DMS153 treated with DMSO at 0.1 percent for 48 hours (cell line): ENCODE results near the gene NRIP2.

Experiments
- DNase-seq: peaks from one replicate; lab custom pipeline; 2025; ENCODE audit not compliant: unreplicated experiment; lab: John Stamatoyannopoulos, UW

Gene NRIP2

DNA sequence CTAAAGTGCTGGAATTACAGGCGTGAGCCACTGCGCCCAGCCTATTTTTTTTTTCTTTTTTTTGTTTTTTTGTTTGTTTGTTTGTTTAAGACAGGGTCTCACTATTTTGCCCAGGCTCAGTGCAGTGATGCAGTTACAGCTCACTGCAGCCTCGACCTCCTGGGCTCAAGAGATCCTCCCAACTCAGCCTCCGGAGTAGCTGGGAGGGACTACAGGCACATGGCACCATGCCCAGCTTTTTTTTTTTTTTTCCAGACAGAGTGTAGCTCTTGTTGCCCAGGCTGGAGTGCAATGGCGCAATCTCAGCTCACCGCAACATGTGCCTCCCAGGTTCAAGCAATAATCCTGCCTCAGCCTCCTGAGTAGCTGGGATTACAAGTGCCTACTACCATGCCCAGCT is 28.1 kb downstream of the NRIP2 start:
- no peak for DNase-seq

DNA sequence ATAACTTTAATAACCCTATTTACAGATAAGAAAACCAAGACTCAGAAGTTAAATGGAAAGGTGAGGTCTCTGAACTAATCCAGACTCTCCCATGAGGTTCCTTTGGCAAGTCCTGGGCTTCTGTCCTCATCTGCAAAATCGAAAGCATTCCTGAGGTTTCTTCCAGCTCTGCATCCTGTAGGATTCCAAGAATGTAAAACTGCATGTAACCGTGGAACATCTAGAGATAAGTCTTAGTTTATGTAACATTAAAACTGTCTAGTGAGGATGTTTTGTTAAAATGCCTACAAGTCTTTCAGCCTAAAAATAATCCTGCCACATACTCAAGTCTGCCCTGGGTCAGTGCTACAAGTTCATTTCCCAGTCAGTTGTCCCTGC is 29.7 kb downstream of the NRIP2 start:
- no peak for DNase-seq

DNA sequence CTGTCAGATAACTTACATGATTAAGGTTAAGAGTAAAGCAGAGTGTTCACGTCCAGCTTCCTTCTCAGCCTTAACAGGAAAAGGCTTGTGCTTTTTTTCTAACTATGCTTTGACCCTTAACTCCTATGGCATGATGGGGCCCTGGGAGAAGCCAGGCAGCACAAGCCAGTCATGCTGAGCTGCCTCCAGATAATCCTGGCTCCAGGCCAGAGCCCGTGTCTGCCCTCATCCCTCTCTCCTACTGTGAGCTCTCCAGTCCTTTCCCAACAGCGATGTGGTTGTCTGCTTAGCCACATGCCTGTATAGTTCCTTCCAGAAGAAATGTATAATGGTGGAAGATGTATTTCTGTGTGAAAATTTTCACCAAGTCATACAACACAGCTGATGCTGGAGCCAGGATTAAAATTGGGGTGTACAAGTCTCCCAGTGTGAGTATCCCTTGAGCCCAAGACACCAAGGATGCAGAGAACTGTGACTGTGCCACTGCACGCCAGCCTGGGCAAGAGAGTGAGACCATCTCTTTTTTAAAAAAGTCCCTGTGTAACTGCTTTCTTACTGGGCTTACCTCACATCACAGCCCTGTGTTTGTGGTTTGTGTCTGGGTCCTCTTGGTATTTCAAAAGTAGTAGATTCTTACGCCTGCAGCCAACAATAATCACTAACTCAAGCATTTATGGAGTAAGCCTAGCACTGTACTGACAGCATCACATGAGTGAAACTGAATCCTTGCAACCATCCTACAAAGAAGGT is 30.3 kb downstream of the NRIP2 start:
- DNase-seq = no peak

DNA sequence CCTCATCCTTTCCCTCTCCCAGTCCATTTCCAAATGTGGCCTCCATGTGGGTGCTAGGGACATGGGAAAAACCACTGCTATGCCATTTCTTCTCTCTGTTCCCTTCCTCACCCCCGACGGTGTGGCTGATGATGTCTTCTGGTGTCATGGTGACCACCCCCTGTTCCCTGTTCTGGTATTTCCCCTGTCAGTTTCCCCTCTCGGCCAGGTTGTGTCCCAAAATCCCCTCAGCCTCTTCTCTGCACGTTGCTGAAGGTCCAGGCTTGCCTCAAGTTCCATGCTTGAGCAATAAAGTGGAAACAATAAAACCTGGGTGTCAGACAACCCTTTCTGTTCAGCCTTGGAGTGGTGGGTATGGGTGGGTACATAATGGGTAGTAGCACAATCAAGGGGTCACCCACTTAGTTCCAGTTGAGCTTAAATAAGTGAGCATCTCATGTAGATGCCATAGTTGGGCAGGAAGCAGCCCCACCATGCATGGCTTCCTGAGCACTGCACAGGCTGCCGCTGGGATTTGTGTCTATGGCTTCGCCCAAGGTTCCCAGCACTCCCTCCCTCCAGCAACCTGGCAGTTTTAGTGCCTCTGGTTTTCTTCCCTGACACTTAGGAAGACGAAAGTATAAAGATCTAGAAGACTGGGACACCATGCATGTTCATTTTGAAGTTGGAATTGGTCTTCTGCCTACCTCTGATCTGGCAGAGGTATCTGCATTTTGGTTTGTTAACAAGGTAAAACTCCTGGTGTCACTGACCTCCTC is 31.0 kb downstream of the NRIP2 start:
- no peak for DNase-seq

DNA sequence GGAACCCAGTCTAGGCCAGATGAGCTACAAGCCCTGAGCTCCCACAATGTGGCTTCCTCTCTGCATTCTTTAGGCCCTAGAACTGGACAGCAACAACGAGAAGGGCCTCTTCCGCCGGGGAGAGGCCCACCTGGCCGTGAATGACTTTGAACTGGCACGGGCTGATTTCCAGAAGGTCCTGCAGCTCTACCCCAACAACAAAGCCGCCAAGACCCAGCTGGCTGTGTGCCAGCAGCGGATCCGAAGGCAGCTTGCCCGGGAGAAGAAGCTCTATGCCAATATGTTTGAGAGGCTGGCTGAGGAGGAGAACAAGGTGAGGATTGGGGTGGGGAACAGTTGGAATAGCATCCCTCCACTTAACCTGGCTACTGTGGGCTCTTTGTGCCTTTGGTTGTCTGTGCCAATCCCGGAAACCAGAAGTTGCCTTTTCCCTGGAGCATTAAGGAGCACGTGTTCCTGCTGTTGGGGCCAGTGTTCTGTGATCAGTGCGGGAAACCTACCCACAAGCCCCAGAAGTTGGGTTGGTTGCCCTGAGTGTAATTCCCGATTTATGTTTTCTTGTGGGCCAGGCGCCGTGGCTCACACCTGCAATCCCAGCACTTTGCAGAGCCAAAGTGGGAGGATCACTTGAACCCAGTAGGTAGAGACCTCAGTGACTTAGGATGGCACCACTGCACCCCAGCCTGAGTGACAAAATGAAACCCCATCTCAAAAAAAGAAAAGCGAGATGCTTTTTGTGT is 33.6 kb downstream of the NRIP2 start:
- no peak for DNase-seq

DNA sequence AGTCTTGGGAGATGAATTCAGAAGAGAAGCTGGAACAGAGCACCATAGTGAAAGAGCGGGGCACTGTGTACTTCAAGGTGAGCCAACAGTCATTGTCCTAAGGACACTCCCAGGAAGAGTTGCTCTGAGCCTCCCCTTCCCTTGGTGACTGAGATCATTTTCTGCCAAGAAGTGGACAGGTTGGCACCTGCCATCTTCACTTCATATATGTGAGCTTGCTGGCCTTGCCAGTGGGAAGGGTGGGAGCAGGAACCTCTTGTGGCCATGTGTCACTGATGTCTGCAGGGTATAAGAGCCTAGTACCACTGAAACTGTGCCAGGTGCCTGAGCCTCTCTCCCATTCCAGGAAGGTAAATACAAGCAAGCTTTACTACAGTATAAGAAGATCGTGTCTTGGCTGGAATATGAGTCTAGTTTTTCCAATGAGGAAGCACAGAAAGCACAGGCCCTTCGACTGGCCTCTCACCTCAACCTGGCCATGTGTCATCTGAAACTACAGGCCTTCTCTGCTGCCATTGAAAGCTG is 34.7 kb downstream of the NRIP2 start:
- no peak for DNase-seq

DNA sequence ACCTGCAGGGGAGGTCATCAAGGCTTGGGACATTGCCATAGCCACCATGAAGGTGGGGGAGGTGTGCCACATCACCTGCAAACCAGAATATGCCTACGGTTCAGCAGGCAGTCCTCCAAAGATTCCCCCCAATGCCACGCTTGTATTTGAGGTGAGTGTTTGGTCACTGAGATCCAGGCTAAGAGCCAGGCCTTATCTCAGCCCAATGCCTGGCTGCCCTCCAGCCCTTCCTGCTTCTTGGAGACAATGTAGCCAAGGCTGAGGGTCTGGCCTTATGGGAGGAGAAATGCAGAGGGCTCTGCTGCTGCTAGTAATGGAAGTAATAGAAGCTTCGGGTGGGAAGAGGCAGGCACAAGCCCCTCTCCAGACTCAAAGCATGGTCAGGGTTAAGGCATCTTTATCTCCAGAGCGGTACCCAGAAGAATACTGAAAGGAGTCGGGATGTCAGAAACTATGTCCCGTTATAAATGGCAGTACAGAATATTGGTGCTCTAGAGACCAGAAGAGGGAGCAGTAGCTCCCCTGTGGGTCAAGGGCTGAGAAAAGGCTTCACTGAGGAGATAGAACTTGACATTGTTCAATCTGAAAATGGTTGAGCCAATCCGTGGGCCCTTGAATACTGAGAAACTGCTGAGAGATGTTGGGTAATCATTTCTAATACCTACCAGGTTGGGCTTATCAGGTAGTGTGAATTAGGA is 37.0 kb downstream of the NRIP2 start:
- no peak for DNase-seq

DNA sequence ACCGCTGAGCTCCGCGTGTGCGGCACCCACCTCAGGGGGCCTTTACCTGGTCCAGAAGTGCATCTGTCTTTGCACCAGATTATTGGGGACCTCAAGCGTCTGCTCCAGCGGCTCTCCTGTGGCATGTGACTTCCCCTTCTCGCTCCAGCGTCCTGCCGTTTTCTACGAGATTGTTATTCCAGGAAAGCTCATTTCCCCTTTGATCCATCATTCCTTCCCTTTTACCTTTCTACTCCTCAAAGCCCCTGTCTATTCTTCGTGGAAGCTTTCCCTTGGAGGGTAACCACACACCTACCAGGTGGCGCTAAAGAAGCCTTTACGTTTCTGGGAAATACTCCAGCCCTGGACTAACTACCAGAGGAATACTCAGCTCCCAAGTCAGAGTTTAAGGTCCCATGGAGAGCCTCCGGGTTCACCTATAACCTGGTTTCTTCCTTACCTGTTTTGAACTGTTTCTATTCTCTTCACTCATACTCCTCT is 38.6 kb downstream of the NRIP2 start:
- DNase-seq = no peak

DNA sequence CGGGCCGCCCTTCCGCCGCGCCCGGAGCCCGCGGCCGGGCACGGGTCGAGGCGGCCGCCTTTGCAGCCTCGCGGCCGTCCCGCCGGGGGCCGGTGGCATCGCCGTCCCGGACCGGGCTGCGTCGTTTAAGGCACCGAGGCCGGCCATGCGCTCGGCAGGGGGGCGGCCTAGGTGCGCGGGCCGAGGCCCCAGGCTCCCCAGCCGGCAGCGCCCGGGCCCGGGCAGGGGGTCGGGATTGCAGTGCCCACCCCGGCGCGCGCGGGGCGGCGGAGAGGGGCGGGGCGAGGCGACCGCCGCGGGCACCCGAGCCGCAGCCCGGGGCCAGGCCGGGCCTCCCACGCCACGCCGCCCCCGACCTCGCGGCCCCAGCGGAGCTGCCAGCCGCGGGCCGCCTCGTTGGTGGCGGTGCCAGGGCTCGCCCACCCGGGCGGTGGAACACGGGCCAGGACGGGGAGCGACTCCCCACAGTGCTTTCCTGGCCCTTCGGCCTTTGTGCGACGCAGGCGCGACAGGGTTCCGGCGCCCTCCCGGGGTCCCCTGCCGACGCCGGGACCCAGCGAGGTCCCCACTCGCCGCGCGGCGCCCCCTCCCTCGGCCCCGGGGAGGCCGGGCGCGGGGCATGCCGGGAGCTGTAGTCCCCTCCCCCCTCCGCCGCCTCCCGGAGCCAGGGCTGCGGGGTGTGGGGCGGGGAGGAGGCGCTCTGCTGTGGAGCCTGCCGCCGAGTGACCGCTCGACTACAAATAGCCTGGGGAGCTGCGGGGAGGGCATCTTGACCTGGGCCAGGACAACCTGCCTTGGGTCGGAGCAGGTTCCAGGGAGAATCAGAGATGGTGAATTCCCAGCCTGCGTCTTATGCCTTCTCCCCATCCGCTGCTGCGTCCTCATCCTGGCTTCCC is 39.3 kb downstream of the NRIP2 start:
- DNase-seq = no peak

DNA sequence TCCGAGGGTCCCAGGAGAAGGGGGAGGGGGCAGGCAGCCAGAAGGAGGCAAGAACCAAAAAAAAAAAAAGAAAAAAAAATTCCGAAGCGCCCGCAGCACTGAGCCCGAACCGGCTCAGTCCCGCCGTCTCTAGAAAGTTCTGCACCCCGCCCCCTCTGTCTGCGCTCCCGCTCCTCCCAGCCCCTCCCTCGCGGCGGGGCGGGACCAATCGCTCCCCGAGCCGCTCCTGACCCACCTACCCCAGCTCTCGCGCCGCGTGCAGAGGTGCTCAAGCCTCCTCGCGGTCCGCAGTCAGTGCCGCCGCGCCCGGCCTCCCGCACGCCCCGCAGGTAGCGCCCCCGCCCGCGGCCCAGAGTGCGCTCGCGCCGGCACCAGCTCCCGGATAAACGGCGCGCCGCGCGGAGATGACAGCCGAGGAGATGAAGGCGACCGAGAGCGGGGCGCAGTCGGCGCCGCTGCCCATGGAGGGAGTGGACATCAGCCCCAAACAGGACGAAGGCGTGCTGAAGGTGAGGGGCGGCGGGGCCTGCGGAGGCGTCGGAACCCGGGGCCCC is 40.0 kb downstream of the NRIP2 start, which contains the start of gene FKBP4:
TSS of gene FKBP4 (plus strand) at position 235 of the 554 bp plus-strand sequence. CDS start at position 405, 170 bp downstream.
- DNase-seq = peak; percentile 63

DNA sequence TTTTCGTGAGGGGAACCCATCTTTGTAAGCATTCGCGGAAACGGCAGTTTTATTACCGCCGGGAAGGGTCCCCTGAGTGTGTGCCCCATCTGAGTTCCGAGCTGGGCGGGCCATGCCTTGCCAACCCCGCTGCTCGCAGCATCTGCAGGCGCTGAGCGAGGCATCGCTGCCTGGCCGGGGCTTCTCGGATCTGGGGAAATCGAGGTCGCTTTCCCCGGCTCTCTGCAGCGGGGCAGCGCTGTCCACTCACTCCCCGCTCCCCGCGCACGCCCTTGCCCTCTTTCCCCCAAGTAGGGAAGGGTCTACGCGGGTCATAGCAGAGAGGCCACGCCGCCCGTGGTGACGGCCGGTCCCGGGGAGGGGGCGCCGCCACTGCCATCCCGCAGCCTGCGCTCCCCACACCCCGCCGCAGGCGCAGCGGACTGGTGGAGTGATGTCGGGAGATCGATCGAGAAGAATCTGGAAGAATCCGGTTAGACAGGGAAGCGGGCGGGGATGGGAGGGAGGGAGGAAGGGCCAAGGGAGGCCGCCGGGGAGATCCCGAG is 40.6 kb downstream of the NRIP2 start:
- no peak for DNase-seq

DNA sequence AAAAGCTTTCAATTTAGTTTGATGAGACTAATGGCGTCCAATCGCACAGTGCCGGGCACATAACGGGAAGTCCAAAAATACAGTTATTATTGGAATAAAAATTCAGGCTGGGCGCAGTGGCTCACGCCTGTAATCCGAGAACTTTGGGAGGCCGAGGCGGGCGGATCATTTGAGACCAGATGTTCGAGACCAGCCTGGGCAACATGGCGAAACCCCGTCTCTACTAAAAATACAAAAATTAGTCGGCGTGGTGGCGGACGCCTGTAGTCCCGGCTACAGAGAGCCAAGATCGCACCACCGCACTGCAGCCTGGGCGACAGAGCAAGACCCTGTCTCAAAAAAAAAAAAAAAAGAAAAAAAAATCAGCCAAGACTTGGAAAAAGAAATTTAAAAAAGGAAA is 41.3 kb downstream of the NRIP2 start:
- DNase-seq = no peak

DNA sequence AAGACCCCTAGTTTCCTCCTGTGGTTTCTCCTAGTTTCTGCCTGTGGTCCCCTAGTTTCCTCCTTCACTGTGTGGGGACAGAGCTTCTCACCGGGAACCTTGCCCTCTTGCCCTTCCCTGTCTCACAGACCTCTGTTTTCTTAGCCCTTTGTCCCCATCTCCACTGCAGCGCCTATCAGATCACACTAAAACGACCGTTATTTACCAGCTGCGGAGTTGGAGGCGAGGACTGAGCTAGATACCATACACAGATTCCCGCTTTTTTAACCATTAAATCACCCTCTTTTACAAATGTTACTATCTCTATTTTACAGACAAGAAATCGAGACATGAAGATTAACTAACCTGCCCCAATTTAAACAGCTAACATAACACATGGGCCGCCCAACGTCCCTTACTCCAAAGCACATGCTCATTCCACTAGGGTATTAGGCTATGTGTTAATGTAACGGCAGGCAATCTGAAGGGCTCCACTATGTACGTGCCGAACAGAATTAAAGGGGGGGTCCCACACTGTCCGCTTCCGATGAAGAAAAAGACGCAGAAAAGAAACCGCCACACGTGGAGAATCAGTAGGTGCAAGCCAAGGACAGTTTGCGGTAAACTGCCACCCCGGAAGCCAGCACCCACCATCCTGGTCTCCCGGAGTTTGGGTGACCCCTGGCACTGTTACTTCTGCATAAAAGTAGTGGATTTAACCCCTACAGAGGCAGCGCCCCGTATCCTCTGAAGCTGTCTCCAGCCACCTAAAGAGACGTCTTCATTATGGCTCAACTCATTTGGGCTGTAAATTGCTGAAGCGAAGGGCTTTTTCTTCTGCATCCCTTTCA is 41.9 kb downstream of the NRIP2 start:
- no peak for DNase-seq

DNA sequence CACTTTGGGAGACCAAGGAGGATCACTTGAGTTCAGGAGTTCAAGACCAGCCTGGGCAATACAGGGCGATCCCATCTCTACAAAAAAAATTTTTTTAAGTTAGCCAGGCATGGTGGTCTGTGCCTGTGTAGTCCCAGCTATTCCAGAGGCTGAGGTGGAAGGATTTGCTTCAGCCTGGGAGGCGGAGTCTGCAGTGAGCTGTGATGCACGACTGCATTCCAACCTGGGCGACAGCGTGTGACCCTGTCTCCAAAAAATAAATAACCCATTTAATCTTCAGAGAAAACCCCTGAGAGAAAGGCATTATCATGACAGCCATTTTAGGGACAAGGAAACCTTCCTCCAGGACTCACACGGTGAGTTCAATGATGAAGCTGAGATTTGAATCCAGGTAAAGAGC is 43.7 kb downstream of the NRIP2 start:
- no peak for DNase-seq

DNA sequence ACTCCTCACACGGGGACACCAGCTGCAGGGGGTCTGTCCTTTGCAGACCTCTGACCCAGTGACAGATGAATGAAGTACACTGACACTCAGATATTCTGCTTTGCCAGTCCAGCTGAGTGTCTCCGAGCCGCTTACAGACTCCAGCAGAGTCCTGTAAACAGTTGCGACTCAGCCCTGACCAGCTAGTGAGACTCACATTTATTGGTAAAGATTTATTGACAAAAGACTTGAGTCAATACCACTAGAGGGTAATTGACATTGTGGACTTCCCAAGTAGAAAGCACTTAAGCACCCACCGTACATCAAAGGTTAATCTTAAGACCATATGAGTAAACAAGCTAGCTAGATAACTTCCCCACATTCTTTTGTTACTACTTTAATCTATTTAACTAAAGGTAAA is 49.8 kb downstream of the NRIP2 start:
- no peak for DNase-seq

DNA sequence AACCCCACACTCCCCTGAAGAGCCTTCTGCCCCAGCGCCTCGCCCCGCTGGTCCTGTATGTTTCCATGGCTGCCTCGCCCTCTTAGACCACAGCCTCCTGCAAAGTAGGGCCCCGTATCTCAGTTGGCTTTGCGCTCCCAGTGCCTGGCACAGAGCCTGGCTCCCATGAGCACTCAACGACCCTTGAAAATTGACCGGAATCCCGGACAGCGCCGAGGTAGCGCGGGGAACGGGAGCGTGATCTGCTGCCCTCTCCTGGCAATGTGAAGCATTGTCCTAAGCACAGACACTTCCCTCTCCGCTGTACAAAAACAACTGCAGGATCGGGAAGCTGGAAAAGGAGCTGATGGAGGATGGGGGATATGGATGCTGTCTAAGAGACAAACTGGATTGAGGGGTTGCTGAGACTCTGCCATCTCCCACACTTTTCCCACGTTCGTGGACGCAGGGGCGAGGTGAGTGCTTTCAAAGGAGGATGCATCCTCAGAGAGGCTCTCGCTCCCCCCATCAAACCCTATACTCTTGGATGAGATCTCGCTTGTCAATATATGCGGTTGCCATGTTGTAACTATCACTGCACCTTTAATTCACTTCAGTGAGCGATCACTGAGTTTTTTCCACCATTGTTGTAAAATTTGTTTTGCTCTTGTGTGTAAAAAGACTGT is 50.8 kb downstream of the NRIP2 start:
- DNase-seq = peak; percentile 63

DNA sequence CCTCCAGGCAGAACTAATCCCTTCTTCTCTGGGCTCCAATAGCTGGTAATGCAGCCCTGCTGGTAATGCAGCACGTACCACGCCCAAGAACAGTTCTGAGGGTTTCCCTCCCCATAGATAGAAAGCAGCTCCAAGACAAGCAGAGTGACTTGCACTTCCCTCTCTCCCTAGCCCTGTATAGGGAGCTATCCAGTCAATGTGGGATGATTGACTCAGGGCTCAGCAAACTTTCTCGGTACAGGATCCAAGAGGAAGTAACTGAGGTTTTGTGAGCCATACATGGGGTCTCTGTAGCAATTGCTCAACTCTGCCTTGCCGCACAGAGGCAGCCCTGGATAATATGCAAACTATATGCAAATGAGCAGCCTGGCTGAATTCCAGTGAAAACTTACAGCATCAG is 55.6 kb downstream of the NRIP2 start:
- no peak for DNase-seq
